ENCODE data around the gene LASP1NB.
"Not testable (repeated sequence)": the region's sequence is repeated elsewhere in the genome, so short reads cannot be mapped to it uniquely, and the experiment has no call there.

Gene LASP1NB

DNA sequence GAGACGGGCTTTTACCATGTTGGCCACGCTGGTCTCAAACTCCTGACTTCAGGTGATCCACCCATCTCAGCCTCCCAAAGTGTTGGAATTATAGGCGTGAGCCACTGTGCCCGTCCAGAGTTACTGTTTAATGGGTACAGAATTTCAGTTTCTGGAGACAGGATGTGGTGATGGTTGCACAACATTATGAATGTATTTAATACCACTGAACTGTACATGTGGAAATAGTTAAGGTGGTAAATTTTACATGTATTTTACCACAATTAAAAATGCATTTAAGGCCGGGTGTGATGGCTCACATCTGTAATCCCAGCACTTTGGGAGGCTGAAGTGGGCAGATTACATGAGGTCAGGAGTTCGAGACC is 50.8 kb downstream of the LASP1NB start:
- H2BK15ac ChIP-seq (ENCODE audit: low read length); H4K5ac ChIP-seq (ENCODE audit: insufficient read length, low read depth, low read length); H3K27ac ChIP-seq (ENCODE audit: low read depth, low read length); H3K79me2 ChIP-seq (ENCODE audit: control insufficient read depth in 1 of 2, insufficient read depth in 2 of 2, low read length in 2 of 2); H2BK5ac ChIP-seq (ENCODE audit: low read depth, low read length); FAIRE-seq; H3K79me1 ChIP-seq (ENCODE audit: low read depth, low read length); H3K36me3 ChIP-seq (ENCODE audit: control insufficient read depth in 2 of 4, insufficient read depth in 4 of 4, low read length in 3 of 4); H3K23ac ChIP-seq (ENCODE audit: insufficient read length); H3K56ac ChIP-seq (replicated peaks; ENCODE audit: insufficient read length, low read depth, low read length); H3K9me3 ChIP-seq (ENCODE audit: insufficient read depth in 2 of 2, low read depth in 1 of 2, low read length in 1 of 2); H3K9ac ChIP-seq (replicated peaks in 1 of 4; ENCODE audit: extremely low read depth in 1 of 4, low read depth in 3 of 4, low read length in 3 of 4); H2AFZ ChIP-seq (ENCODE audit: low read length); H2BK12ac ChIP-seq (ENCODE audit: low read depth, low read length); DNase-seq (ENCODE audit: low read depth in 1 of 2, low spot score in 2 of 2); H3K4me2 ChIP-seq (ENCODE audit: insufficient read depth in 1 of 2, low read depth in 2 of 2, low read length in 2 of 2); H3K18ac ChIP-seq (ENCODE audit: extremely low read depth, low read length); H3K27me3 ChIP-seq (replicated peaks in 1 of 4; ENCODE audit: control insufficient read depth in 3 of 4, extremely low read depth in 1 of 4, insufficient read depth in 3 of 4, low read length in 3 of 4); H4K91ac ChIP-seq (replicated peaks; ENCODE audit: insufficient read length, low read length); H3K4me3 ChIP-seq (ENCODE audit: extremely low read depth in 1 of 4, insufficient read depth in 2 of 4, low read depth in 3 of 4, low read length in 4 of 4); H3K4me1 ChIP-seq (replicated peaks in 1 of 4; ENCODE audit: control insufficient read depth in 3 of 4, insufficient read depth in 4 of 4, low read length in 3 of 4); H2BK20ac ChIP-seq (ENCODE audit: low read length); H3K23me2 ChIP-seq (ENCODE audit: low read depth, low read length); H4K20me1 ChIP-seq (replicated peaks in 1 of 2; ENCODE audit: control insufficient read depth in 1 of 2, insufficient read depth in 2 of 2, low read length in 2 of 2); H3K14ac ChIP-seq (ENCODE audit: insufficient read length); H3K4ac ChIP-seq (replicated peaks; ENCODE audit: insufficient read length, low read depth, low read length); H2AK5ac ChIP-seq (ENCODE audit: low read depth, low read length); H2BK120ac ChIP-seq (replicated peaks; ENCODE audit: low read depth, low read length); H4K8ac ChIP-seq (ENCODE audit: extremely low read depth, insufficient read depth, low read length): not testable (repeated sequence)
- POLR2A ChIA-PET (ENCODE audit: partially characterized antibody) = interaction anchor here (0.6 kb wide), 1 partner anchor 586 kb away, joined by 3 read pairs; no protein-coding TSS in a partner anchor
- 83% methylated on average over 6 of the region's 6 CpGs; no CpG with 5 or more reads in 1 of the 2 experiments for WGBS, 2 experiments (ENCODE audit: extremely low coverage in 1 of 2, insufficient coverage in 1 of 2, insufficient read length in 1 of 2, insufficient replicate concordance in 2 of 2, low coverage in 1 of 2, low lambda C conversion rate in 2 of 2, missing lambda C conversion rate in 1 of 2)
- CTCF ChIA-PET (ENCODE audit: partially characterized antibody) = interaction anchor here (0.7 to 0.9 kb wide), 2 partner anchors 65 to 289 kb away, joined by 3 to 4 read pairs; no protein-coding TSS in a partner anchor
